ENCODE data around the gene MDM1.

Gene MDM1

DNA sequence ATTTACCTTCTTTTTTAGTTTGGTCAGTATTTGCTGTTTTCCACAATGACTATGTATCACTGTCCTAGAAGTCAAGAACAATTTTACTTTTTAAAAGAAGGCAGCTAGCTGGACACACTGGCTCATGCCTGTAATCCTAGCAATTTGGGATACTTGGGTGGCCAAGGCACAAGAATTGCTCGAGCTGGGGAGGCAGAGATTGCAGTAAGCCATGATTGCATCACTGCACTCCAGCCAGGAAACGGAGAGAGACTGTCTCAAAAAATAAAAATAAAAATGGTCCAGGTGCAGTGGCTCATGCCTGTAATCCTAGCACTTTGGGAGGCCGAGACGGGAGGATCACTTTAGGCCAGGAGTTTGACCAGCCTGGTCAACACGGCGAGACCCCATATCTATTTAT lies 28.3 kb downstream of the MDM1 start:
- in situ Hi-C loops (cut with MboI; ENCODE audit: low pct_unique_long_range_greater_than_20kb, low sequenced_read_pairs, unreplicated experiment) = loop anchor here (25.0 kb wide), 1 partner anchor 267 kb away; no protein-coding TSS in a partner anchor
- no peak for DNase-seq (ENCODE audit: low spot score)
- no peak for TF ChIP-seq CTCF (IDR thresholded peaks at IDR 0.05; ENCODE audit: extremely low read depth, insufficient read depth, missing control alignments)

- TF ChIP-seq CTCF (IDR thresholded peaks at IDR 0.05; ENCODE audit: extremely low read depth, insufficient read depth, missing control alignments) = no peak
- in situ Hi-C loops (cut with MboI; ENCODE audit: low pct_unique_long_range_greater_than_20kb, low sequenced_read_pairs, unreplicated experiment) = no loop called here
Observed at GRCh38 chr12:68297929-68298328, 34.2 kb downstream of the MDM1 start.

GRCh38 chr12:68294251-68294650 lies 37.9 kb downstream of the MDM1 start:
- TF ChIP-seq CTCF (IDR thresholded peaks at IDR 0.05; ENCODE audit: extremely low read depth, insufficient read depth, missing control alignments) = no peak
- no peak for DNase-seq (ENCODE audit: low spot score)
- in situ Hi-C loops (cut with MboI; ENCODE audit: low pct_unique_long_range_greater_than_20kb, low sequenced_read_pairs, unreplicated experiment) = no loop called here

More at GRCh38 chr12:68297929-68298328, 34.2 kb downstream of the MDM1 start:
- DNase-seq (ENCODE audit: low spot score) = no peak

DNA sequence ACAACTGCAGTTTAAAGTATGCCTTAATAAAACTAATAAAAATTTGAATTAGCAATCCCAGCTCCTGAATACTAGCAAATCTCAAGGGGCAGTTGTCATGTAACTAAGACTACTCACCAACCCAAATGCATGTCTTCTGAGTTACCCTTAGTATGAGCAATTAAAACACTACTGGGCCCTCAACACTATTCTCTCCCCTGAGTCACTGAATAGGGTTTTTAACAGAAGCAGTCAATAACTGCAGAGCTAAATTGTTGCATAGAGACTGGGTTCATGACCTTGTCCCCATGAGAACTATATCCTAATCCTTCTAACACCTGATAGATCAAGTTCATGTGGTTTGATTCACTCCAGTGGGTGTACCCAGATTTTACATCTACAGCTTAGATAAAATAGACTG lies 38.8 kb downstream of the MDM1 start:
- in situ Hi-C loops (cut with MboI; ENCODE audit: low pct_unique_long_range_greater_than_20kb, low sequenced_read_pairs, unreplicated experiment) = no loop called here
- TF ChIP-seq CTCF (IDR thresholded peaks at IDR 0.05; ENCODE audit: extremely low read depth, insufficient read depth, missing control alignments) = no peak
- DNase-seq (ENCODE audit: low spot score) = no peak

DNA sequence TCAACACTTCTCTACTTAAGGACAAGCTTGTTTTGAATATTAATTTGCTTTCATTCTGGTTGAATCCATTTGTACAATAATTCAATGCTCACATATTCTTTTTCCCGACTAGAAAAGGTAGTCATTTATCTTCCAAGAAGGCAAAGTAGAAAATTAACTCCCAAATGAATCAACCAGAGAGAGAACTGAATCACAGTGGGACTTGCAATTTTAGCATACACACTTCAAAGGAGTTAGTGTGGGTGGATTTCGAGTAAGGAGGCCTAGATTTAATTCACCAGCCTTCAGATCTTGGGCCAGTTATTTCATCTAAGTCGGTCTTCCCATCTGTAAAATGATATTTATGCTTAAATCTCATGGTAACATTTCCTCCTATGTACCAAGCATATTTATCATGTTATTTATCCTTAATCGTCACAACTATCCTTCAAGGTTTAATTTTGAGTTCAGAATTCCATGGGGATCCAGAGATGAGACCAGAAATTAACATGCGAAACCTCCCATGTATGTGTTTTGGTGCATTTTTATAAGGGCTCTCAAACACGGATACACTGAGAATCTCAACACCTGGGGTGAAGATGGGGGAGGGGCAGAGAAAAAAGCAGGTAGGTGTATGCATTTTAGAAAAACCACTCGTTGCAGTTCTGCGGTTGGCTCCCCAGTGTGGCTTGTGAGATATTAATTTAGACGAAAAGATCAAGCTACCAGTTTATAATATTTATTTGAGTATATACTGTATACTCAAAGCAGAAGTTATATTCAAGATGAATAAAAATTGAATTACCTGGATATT lies 39.8 kb downstream of the MDM1 start:
- in situ Hi-C loops (cut with MboI; ENCODE audit: low pct_unique_long_range_greater_than_20kb, low sequenced_read_pairs, unreplicated experiment) = no loop called here
- no peak for DNase-seq (ENCODE audit: low spot score)

DNA sequence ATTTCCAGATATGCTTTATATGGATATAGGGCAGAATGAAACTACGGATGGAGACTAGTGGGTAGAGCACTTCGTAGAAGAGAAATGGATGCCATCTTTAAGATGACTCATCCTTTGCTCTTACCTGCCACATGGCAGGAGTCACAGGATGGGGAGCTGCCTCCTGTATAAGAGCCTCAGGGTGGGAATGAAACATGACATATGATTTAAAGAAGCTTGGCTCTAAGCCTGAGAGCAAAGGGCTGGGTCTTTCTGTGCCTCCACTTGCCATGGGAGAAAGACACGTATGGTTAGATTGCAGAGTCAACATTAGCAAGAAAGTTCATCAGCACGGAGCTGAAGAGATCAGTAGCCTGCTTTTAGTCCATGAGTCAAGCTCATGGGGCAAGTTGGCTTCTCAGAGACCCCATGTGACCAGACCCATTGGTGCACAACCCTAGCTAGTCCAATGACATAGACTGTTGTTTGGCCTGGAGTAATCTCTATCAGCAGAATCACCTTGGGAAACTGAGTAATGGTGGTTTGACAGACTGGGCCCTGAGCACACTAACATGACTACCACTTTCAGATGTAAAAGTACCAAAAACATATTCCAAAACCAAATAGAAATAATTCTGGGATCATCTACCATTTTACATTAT lies 40.6 kb downstream of the MDM1 start:
- in situ Hi-C loops (cut with MboI; ENCODE audit: low pct_unique_long_range_greater_than_20kb, low sequenced_read_pairs, unreplicated experiment) = no loop called here
- TF ChIP-seq CTCF (IDR thresholded peaks at IDR 0.05; ENCODE audit: extremely low read depth, insufficient read depth, missing control alignments) = no peak
- DNase-seq (ENCODE audit: low spot score) = no peak

More for the DNA sequence above, 39.8 kb downstream of the MDM1 start:
- TF ChIP-seq CTCF (IDR thresholded peaks at IDR 0.05; ENCODE audit: extremely low read depth, insufficient read depth, missing control alignments) = no peak
